ENCODE data around the gene RFX6.

The RFX6 gene

DNA sequence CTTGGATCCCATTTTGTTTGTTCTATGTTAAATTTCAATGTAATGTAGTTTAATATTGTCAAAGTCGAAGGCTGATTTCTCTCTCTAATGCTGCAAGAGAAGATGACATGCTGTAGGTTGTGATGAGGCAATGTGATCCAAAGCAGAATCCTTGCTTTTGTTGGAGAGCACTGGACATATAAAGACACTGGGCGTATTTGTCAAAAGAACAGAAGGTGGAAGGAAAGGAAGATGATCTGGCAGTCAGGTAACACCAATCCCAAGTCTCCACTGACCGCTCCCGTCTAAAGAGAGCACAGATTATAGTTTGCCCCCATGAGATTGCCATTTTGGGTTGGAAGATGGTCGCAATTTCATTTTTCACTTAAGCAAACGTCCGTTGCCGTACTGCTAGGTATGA is 935 bp upstream of the RFX6 start:
- H3K4me3 Mint-ChIP-seq: peak overlapping the region; percentile 2
- H3K4me1 Mint-ChIP-seq (ENCODE audit: low read depth): peaks cover 6% of the 10 kb centered on the region
- H3K9me3 Mint-ChIP-seq: no peaks in the 10 kb centered on the region
- H3K36me3 Mint-ChIP-seq (ENCODE audit: low read depth): no peaks in the 10 kb centered on the region
- H3K27me3 Mint-ChIP-seq (ENCODE audit: low read depth): peaks cover 37% of the 10 kb centered on the region
- no peak for DNase-seq (ENCODE audit: low spot score)
- no peak overlapping the region for H3K27ac Mint-ChIP-seq

DNA sequence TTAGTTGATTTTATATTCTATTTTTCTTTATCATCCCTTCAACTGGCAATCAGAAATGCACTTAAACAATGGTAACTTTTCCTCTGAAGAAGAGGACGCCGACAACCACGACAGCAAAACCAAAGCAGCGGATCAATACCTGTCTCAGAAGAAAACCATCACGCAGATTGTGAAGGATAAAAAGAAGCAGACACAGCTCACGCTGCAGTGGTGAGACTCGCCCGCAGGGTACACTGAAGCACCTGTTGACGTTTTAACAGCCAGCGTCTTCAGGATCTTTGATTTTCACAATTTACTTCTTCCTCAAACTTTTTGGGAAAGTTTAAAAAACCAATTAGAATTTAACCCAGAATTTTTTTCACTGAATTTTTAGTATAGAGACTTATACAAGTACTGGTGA is 701 bp downstream of the RFX6 start:
- H3K27ac Mint-ChIP-seq: no peak overlapping the region
- H3K4me1 Mint-ChIP-seq (ENCODE audit: low read depth): peaks cover 6% of the 10 kb centered on the region
- H3K36me3 Mint-ChIP-seq (ENCODE audit: low read depth): no peaks in the 10 kb centered on the region
- H3K9me3 Mint-ChIP-seq: no peaks in the 10 kb centered on the region
- H3K27me3 Mint-ChIP-seq (ENCODE audit: low read depth): peaks cover 37% of the 10 kb centered on the region
- no peak overlapping the region for H3K4me3 Mint-ChIP-seq
- no peak for DNase-seq (ENCODE audit: low spot score)

DNA sequence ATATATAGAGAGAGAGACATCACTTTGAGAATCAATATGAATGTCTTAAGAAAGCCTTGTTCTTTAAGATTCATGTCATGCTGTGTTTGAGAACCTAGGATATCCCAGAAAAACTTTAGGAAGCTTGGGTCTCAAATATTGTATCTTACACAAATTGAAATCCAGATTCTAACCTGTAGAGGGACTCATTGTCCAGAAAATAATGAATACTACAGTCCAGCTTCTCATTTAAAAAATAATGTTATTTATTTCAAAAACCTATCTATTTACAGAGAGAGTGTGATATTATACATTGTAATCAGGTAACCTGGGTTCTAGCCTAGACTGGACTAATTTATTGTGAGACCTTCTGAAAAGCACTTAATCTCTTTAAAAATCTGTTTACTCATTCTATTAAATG is 4.2 kb downstream of the RFX6 start:
- DNase-seq (ENCODE audit: low spot score): no peak
- Mint-ChIP-seq H3K9me3 (no peaks in the 10 kb centered on the region), H3K4me3 (no peak overlapping the region), H3K27me3 (ENCODE audit: low read depth) (peaks cover 17% of the 10 kb centered on the region), H3K36me3 (ENCODE audit: low read depth) (no peaks in the 10 kb centered on the region), H3K27ac (no peak overlapping the region), H3K4me1 (ENCODE audit: low read depth) (peaks cover 4% of the 10 kb centered on the region)

DNA sequence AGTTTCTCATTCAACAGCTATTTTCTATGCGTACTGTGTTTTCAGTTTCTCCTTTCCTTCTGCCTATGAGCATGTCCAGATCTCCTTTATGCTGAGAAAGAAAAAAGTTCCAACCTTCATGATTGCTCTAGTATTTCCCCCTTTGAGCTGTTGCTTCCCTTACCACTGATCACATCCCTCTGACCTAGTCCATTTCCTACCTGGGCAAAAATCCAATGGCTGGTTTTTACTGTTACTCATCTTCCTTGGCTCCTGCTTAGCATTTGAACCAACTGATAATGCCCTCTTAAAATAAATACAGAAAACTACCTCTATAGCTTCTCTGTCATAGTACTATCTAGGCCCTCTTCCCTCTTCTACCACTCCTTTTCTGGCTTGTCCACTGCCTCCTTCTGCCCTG is 6.0 kb downstream of the RFX6 start:
- H3K36me3 Mint-ChIP-seq (ENCODE audit: low read depth): no peaks in the 10 kb centered on the region
- H3K9me3 Mint-ChIP-seq: no peaks in the 10 kb centered on the region
- H3K27me3 Mint-ChIP-seq (ENCODE audit: low read depth): peaks cover 2% of the 10 kb centered on the region
- H3K27ac Mint-ChIP-seq: no peak overlapping the region
- no peak for DNase-seq (ENCODE audit: low spot score)
- no peak overlapping the region for H3K4me3 Mint-ChIP-seq
- no peaks in the 10 kb centered on the region for H3K4me1 Mint-ChIP-seq (ENCODE audit: low read depth)

DNA sequence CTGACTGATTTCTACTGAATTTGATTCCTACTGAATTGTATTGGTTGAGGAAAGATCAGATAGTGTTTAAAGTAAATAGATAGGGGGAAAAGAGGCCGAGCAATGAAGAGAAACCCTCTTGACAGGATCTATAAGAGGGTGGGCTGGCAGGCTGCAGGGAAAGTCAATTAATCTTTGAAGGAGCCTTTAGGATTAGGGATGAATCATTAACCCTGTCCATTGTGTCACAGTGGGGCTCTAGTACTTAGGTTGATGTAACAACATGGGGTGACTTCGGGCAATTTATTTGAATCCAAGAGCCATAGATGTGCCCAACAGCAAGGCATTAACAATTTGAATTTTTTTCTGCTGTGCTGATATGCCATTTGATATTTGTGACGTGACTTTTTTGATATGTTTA is 7.5 kb downstream of the RFX6 start:
- no peaks in the 10 kb centered on the region for H3K4me1 Mint-ChIP-seq (ENCODE audit: low read depth)
- H3K9me3 Mint-ChIP-seq: no peaks in the 10 kb centered on the region
- H3K27me3 Mint-ChIP-seq (ENCODE audit: low read depth): no peaks in the 10 kb centered on the region
- H3K36me3 Mint-ChIP-seq (ENCODE audit: low read depth): no peaks in the 10 kb centered on the region
- no peak overlapping the region for H3K4me3 Mint-ChIP-seq
- H3K27ac Mint-ChIP-seq: no peak overlapping the region
- DNase-seq (ENCODE audit: low spot score): no peak

DNA sequence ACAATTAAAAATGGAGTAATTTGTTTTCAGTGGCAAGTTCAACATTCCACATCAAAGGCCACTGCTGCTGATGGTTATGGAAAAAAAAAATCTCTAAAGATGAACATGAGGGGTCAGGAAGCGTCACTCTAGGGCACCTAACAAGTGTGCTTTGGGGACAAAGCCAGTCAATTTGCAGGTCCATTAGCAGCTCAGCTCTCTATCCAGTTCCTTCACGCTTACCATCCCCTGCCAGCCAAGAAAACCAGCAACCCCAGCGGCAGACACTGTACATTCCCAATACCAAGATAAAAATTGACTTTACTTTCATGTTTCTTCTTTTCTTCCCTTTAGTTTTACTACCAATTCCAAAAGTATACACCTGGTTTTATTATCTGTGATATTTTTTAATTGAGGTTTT is 10.1 kb downstream of the RFX6 start:
- Mint-ChIP-seq H3K4me1 (ENCODE audit: low read depth) (no peaks in the 10 kb centered on the region), H3K36me3 (ENCODE audit: low read depth) (no peaks in the 10 kb centered on the region), H3K4me3 (no peak overlapping the region), H3K9me3 (no peaks in the 10 kb centered on the region), H3K27me3 (ENCODE audit: low read depth) (no peaks in the 10 kb centered on the region), H3K27ac (no peak overlapping the region)
- no peak for DNase-seq (ENCODE audit: low spot score)

DNA sequence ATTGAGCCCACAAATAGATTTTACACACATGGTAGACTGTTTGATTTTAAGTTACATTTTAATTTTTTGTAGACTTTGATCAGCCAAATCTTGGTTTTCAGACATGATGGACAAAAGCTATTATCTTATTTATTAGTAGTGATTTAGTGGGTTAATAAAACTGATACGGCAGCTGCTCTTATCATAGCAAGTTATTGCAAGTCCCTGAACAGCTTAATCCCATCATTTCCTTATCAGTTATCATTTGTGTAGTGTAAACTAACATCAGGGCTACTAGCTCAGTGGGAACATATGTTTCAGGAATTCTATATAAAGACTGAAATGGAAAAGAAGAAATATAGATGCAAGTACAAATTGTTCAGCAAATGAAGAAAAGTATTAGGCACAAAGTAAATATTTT is 10.9 kb downstream of the RFX6 start:
- Mint-ChIP-seq H3K9me3 (no peaks in the 10 kb centered on the region), H3K27me3 (ENCODE audit: low read depth) (no peaks in the 10 kb centered on the region), H3K27ac (no peak overlapping the region), H3K4me3 (no peak overlapping the region), H3K36me3 (ENCODE audit: low read depth) (no peaks in the 10 kb centered on the region), H3K4me1 (ENCODE audit: low read depth) (no peaks in the 10 kb centered on the region)
- DNase-seq (ENCODE audit: low spot score): no peak

DNA sequence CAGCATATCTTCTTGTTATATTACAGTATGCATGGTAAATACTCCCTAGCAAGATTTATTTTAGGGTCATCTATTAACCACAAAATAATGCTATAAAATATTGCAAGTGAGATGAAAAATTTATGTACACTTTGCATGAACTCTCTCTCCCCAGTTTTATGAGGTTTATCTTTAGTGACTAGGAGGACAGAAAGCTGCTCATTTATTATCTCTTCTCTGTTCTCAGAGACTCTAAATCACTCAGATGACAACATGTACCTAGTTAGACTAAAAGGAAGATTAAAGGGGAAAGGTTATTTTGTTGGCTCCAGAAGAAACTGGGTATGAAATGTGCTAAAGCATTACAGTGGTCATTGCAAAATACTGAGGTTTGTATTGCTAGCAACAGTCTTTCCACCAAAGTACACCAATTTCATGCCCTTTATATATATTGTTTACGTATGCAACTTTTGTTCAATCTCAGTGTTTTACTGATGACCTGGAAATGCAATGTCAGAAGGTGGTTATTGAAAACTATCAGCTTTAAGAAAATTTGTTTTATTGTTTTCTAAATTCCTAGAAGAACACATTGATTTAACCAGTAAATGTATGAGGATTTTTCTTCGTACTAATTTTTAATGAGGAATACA is 11.8 kb downstream of the RFX6 start:
- no peak overlapping the region for H3K4me3 Mint-ChIP-seq
- DNase-seq (ENCODE audit: low spot score): no peak
- H3K36me3 Mint-ChIP-seq (ENCODE audit: low read depth): no peaks in the 10 kb centered on the region
- no peaks in the 10 kb centered on the region for H3K27me3 Mint-ChIP-seq (ENCODE audit: low read depth)
- H3K9me3 Mint-ChIP-seq: no peaks in the 10 kb centered on the region
- H3K4me1 Mint-ChIP-seq (ENCODE audit: low read depth): no peaks in the 10 kb centered on the region
- no peak overlapping the region for H3K27ac Mint-ChIP-seq

DNA sequence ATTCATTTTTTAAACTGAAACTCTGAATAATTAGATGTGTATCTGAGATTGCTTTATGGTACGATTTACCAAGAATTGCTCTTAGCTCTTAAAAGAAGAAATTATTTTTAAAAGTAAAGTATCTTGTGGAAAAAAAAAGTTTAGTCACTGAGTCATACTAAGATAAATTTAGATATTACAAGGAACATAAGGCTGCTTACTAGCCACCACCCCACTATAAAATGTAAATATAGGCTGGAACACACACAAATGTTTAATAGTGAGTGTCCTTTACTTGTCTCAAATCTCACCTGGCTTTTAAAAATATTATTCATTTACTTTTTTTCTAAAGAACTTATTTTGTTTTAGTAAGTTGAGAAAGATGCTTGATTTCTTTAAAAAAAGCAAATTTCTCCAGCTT is 17.6 kb downstream of the RFX6 start:
- Mint-ChIP-seq H3K9me3 (no peaks in the 10 kb centered on the region), H3K4me3 (no peak overlapping the region), H3K27me3 (ENCODE audit: low read depth) (no peaks in the 10 kb centered on the region), H3K4me1 (ENCODE audit: low read depth) (no peaks in the 10 kb centered on the region), H3K27ac (no peak overlapping the region), H3K36me3 (ENCODE audit: low read depth) (no peaks in the 10 kb centered on the region)
- no peak for DNase-seq (ENCODE audit: low spot score)

DNA sequence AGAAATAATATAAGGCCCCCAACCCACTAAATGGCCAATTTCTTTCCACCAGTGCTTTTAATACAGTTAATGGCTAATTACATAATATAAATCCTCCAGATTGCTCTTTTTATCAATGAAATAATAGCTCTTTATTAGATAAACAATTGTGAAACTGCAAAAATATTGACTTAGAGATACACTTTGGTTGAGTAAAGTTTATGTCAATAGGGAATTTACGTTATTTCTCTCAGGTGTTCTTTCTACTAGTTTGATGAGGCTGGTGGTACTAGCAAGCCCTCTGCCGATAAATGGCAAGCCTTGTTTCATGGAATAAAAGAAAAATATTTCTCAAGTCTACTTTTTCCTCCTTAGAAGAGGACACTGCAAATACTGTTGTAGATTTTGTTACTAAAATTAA is 18.9 kb downstream of the RFX6 start:
- DNase-seq (ENCODE audit: low spot score): no peak
- H3K4me3 Mint-ChIP-seq: no peak overlapping the region
- H3K9me3 Mint-ChIP-seq: no peaks in the 10 kb centered on the region
- no peak overlapping the region for H3K27ac Mint-ChIP-seq
- H3K4me1 Mint-ChIP-seq (ENCODE audit: low read depth): no peaks in the 10 kb centered on the region
- H3K27me3 Mint-ChIP-seq (ENCODE audit: low read depth): no peaks in the 10 kb centered on the region
- no peaks in the 10 kb centered on the region for H3K36me3 Mint-ChIP-seq (ENCODE audit: low read depth)

DNA sequence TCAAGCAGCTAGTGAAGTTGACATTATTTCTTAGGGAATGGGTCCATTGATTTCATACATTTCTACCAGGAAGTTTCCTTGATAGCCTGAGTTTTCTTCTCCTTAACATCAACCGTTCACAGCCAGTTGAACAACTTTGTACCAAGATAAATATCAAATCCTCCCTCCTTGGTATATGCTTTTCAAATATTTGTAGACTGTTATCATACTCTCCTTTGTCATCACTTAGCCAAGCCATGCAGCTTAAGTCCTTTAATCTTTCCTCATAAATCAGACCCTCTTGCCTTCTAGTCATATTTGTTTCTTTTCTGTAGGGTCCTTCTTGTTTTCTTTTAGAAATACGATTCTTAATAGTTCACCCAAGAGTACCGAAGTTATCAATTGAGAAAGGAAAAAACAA is 25.6 kb downstream of the RFX6 start:
- H3K27me3 Mint-ChIP-seq (ENCODE audit: low read depth): no peaks in the 10 kb centered on the region
- H3K27ac Mint-ChIP-seq: no peak overlapping the region
- H3K36me3 Mint-ChIP-seq (ENCODE audit: low read depth): no peaks in the 10 kb centered on the region
- H3K4me1 Mint-ChIP-seq (ENCODE audit: low read depth): no peaks in the 10 kb centered on the region
- no peak for DNase-seq (ENCODE audit: low spot score)
- no peak overlapping the region for H3K4me3 Mint-ChIP-seq
- no peaks in the 10 kb centered on the region for H3K9me3 Mint-ChIP-seq

DNA sequence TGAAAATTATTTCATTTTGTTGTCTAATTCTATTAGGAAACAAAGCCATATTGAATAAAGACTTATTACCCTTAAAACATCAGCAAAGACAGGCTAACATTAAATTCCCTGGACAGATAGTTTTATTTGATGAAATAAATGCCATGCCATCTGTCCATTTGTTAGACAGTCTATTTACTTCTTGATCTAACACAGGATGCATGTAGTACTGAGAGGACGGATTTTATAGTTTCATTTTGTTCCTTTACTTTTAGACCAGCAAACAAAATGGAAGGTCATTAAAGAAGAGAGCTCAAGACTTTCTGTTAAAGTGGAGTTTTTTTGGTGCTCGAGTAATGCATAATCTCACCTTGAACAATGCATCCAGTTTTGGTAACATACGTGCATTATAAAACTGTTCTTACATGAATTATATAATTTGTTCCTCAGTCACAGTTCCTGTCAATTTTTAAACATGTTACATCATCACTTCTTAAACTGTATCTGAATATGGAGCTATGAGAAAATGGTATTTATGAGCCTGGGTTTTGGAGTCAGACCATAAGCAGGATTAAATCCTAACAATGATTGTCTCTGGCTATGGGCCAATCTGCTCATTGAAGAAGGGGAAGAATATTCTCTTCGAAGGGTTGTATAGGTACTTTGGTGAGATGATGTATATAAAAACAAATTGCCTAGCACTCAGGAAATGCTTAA is 46.0 kb downstream of the RFX6 start:
- Mint-ChIP-seq H3K27ac (no peak overlapping the region), H3K9me3 (no peaks in the 10 kb centered on the region), H3K36me3 (ENCODE audit: low read depth) (no peaks in the 10 kb centered on the region), H3K27me3 (ENCODE audit: low read depth) (peaks cover 2% of the 10 kb centered on the region), H3K4me1 (ENCODE audit: low read depth) (no peaks in the 10 kb centered on the region), H3K4me3 (no peak overlapping the region)
- no peak for DNase-seq (ENCODE audit: low spot score)

DNA sequence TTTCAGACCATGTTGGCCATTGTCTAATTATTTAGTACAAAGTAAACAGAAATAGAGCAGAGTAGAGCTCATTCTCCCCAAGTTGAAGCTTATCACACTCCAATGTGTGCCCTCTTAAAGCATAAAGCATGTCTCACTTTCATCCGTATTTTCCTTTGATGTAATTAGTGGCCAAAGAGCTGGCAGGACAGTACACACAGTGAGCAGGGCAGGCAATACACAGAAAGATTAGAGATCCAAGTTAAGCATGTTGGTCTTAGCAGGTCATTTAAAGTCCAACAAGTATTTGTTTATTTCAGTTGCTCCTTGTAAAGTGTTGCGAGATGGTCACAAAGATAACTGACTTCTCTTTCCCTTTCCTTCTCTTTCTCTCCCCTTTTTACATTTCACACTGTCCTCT is 47.2 kb downstream of the RFX6 start:
- Mint-ChIP-seq H3K27me3 (ENCODE audit: low read depth) (peaks cover under 1% of the 10 kb centered on the region), H3K4me1 (ENCODE audit: low read depth) (no peaks in the 10 kb centered on the region), H3K27ac (no peak overlapping the region), H3K9me3 (no peaks in the 10 kb centered on the region), H3K36me3 (ENCODE audit: low read depth) (no peaks in the 10 kb centered on the region), H3K4me3 (no peak overlapping the region)
- no peak for DNase-seq (ENCODE audit: low spot score)

DNA sequence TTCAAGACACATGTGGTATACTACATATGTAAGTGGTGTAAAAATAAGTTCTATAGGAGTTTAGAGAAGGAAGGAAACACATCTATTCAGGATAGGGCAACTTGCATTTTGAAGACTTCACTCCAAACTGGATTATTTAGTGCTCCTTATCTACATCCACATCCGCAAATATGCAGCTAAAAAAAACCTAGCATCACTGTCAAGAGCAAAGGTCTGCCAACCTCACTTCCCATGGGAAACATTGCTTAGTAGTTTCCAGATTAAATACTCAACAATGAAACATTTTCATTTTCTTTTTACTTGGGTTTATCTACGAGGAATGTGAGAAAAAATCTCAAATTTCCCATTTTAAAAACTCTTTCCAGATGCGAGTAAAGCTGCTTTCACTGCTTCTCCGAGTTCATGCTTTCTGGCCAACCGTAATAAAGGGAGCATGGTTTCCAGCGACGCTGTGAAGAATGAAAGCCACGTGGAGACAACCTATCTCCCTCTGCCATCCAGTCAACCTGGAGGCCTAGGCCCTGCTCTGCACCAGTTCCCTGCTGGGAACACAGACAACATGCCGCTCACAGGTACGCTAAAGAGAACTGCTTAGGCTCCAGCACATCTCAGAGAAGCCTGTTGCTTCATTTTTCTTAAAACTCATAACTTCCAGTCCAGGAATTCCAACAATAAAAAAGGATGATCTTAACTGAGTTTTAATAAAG is 48.2 kb downstream of the RFX6 start:
- no peaks in the 10 kb centered on the region for H3K36me3 Mint-ChIP-seq (ENCODE audit: low read depth)
- no peaks in the 10 kb centered on the region for H3K27me3 Mint-ChIP-seq (ENCODE audit: low read depth)
- DNase-seq (ENCODE audit: low spot score): no peak
- no peak overlapping the region for H3K27ac Mint-ChIP-seq
- no peaks in the 10 kb centered on the region for H3K4me1 Mint-ChIP-seq (ENCODE audit: low read depth)
- no peak overlapping the region for H3K4me3 Mint-ChIP-seq
- no peaks in the 10 kb centered on the region for H3K9me3 Mint-ChIP-seq
